Measurements from ENCODE around the gene EPS8.

DNA sequence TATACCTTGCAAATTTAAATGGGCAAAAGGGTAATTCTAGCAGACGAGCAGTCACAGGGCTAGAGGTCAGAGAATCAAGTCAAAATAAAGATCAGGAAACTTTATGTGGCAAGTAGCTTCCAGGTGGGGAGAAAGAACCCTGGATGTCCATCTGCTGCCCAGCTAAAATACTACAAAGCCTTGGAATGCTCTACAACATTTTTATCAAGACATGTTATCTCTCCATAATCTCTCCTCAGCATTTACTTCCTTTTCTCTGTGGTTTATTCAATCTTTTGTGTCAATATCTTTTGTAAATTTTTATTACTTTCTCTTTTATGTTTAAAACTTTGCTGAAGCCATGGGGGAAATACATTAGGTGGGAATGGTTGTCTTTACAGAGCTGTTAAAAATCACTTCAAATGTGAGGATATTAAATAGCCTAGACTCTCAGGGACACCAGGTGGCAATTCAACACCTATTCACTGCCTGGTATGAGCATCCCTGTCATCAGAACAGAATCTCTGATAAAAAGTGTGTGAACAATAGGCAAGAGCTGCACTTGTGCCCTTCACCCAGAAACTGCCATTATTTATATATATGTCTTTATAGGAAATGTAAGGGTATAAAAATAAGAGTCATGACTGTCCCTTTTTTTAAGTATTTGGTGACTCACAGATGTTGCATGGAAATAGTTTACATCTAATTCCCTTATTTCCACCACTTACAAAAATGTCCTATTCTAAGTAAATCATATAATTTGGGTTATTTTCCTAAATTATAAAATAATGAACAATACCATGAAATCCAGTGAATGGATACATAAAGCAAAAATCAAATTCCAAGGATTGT is 152.9 kb downstream of the EPS8 start:
- TF ChIP-seq, protein P1, sequence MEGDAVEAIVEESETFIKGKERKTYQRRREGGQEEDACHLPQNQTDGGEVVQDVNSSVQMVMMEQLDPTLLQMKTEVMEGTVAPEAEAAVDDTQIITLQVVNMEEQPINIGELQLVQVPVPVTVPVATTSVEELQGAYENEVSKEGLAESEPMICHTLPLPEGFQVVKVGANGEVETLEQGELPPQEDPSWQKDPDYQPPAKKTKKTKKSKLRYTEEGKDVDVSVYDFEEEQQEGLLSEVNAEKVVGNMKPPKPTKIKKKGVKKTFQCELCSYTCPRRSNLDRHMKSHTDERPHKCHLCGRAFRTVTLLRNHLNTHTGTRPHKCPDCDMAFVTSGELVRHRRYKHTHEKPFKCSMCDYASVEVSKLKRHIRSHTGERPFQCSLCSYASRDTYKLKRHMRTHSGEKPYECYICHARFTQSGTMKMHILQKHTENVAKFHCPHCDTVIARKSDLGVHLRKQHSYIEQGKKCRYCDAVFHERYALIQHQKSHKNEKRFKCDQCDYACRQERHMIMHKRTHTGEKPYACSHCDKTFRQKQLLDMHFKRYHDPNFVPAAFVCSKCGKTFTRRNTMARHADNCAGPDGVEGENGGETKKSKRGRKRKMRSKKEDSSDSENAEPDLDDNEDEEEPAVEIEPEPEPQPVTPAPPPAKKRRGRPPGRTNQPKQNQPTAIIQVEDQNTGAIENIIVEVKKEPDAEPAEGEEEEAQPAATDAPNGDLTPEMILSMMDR (IDR thresholded peaks at IDR 0.05), result no peak
- TF ChIP-seq POLR2A (IDR thresholded peaks at IDR 0.05), result no peak
- TF ChIP-seq POLR2AphosphoS5 (IDR thresholded peaks at IDR 0.05; ENCODE audit: insufficient read depth in 1 of 2, low read depth in 1 of 2), result no peak

Measured in vagina (tissue), 2 donors.